Skeletal muscle satellite cell (primary cell): ENCODE results near the gene SLC22A4.

Experiments
- H3K27me3 ChIP-seq: 2 replicates; pipeline ENCODE4 v1.7.0; 2013; ENCODE audit warnings: low read length; ENCODE audit not compliant: control insufficient read depth, insufficient read depth
- H3K36me3 ChIP-seq: 2 replicates; pipeline ENCODE4 v1.7.0; 2013; ENCODE audit warnings: mild to moderate bottlenecking, control low read depth, low read length; ENCODE audit not compliant: insufficient read depth
- H3K4me1 ChIP-seq: 2 replicates; pipeline ENCODE4 v1.7.0; 2013; ENCODE audit warnings: low read length; ENCODE audit not compliant: control insufficient read depth, insufficient read depth
- H3K4me2 ChIP-seq: 2 replicates; pipeline ENCODE4 v1.7.0; 2013; ENCODE audit warnings: mild to moderate bottlenecking, low read length
- H3K4me3 ChIP-seq: 2 replicates; pipeline ENCODE4 v1.7.0; 2013; ENCODE audit warnings: low read length
- H3K9ac ChIP-seq: 2 replicates; pipeline ENCODE4 v1.7.0; 2013; ENCODE audit warnings: mild to moderate bottlenecking, low read depth, low read length, moderate library complexity
- H3K9me3 ChIP-seq: replicated peaks from 2 replicates; pipeline ENCODE4 v1.7.0; 2013; ENCODE audit warnings: mild to moderate bottlenecking, control low read depth, low read length

SLC22A4 gene

DNA sequence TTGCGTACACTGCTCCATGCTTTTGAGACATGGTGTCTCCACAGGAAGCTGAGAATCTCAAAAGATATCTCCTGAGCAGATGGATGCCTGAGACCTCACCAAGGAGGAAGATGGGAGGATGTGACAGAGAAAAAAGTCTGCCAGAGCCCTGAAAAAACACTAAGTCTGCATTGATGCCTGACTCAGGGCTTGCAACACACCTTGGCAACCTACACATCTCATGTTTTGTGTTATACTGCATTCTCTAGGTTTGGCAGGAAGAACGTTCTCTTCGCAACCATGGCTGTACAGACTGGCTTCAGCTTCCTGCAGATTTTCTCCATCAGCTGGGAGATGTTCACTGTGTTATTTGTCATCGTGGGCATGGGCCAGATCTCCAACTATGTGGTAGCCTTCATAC, 19.2 kb downstream of the SLC22A4 start:
- Histone ChIP-seq H3K4me3 (no peak overlapping the region), H3K9me3 (no peaks in the 10 kb centered on the region), H3K36me3 (peaks cover 5% of the 10 kb centered on the region), H3K27me3 (no peaks in the 10 kb centered on the region), H3K4me1 (peaks cover 21% of the 10 kb centered on the region), H3K9ac (no peak overlapping the region), H3K4me2 (no peak overlapping the region)

DNA sequence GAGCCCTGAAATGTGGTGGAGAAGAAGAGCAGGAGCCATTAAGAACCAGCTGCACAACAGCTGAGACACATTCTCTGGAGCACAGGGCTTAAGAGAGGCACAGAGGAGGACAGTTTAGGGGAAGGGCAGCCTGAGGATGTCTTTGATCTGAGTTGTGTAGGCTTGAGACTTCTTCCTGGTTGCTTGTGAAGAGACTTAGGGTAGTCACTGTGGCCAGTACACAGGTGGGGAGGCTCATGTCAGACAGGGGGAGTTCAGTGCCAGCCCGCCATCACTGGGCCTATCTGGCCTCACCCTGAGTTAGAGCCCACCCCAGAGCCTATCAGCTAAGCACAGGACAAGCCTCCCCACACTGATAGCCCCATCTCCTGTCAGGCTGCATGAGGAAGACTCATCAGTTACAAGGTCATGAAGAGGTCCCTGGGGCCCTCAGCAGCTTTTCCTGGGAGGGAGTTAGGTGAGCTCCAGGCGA, 19.8 kb downstream of the SLC22A4 start:
- Histone ChIP-seq H3K9me3 (no peaks in the 10 kb centered on the region), H3K9ac (no peak overlapping the region), H3K4me2 (no peak overlapping the region), H3K27me3 (no peaks in the 10 kb centered on the region), H3K4me3 (no peak overlapping the region), H3K36me3 (peaks cover 5% of the 10 kb centered on the region), H3K4me1 (peaks cover 26% of the 10 kb centered on the region)

DNA sequence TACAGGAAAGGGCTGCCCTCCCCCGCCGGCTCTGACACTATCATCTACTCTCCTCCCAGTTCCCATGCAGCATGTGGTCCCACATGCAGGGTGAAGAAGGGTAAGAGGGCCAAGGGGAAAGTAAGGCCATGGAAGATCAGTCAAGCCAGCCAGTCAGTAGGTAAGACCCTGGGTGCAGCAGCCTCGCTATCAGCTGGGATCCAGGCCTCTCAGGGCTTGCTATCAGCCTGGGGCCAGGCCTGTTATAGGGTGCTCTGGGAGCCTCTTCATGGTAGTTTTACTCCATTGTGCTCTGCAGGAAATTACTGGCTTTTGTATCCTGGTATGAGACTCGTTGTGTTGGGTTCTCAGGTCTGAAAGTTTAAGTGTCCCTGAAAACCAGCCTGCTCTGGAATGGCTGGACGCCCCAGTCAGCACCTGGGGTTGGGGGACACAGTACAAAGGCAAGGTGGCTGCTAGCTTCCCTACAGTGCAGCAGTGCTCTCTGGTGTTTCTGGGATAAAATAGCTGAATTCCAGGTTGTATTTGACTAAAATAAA, 21.4 kb downstream of the SLC22A4 start:
- H3K27me3 ChIP-seq = no peaks in the 10 kb centered on the region
- no peaks in the 10 kb centered on the region for H3K9me3 ChIP-seq
- H3K4me1 ChIP-seq = peaks cover 22% of the 10 kb centered on the region
- peaks cover 5% of the 10 kb centered on the region for H3K36me3 ChIP-seq
- H3K4me2 ChIP-seq = no peak overlapping the region
- no peak overlapping the region for H3K9ac ChIP-seq
- no peak overlapping the region for H3K4me3 ChIP-seq

DNA sequence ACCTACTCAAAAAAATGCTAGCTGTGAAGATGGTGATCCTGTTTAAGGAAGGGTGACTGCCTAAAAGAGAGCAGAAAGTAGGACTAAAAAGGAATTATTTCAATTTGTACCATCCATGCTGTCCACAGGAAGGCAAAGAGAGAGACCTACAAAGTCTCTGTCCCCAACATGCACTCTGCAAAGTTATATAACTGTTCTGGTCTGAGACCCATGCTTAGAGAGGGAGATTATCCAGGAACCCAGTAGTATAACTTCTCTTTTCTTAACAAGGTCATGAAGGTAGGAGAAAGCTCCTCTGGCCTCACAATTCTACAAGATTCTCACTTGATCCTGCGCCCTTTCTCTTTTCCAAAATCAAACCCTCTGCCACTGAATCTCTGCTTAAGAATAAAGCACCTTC, 25.8 kb downstream of the SLC22A4 start:
- Histone ChIP-seq H3K4me1 (peaks cover 14% of the 10 kb centered on the region), H3K27me3 (no peaks in the 10 kb centered on the region), H3K4me2 (no peak overlapping the region), H3K9me3 (no peaks in the 10 kb centered on the region), H3K4me3 (no peak overlapping the region), H3K9ac (no peak overlapping the region), H3K36me3 (no peaks in the 10 kb centered on the region)

DNA sequence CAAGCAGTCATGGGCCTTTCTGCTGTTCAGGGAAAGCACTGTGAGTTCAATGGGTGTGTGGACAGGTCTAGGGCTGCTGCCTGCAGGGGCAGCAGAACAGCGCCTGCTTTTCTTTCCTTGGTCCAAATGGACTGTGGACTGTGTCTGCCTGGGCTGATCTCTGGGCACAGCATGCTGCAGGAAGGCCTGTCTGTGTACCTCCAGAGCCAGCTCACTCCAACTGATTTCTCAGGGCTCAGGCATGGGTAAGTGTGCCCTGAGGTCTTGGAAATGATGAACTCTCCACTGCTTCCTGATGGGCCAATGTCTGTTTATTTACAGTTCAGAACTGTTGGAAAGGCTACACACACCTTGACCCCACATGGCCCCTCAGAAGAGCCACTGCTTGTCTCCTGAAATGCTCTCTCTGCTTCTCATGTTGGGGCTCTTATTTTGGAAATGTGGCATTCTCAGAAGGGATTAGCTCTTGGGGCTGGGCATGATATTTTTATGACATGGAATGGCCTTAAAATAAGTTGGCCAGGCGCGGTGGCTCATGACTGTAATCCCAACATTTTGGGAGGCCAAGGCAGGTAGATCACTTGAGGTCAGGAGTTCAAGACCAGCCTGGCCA, 27.0 kb downstream of the SLC22A4 start:
- no peak overlapping the region for H3K9ac ChIP-seq
- no peaks in the 10 kb centered on the region for H3K27me3 ChIP-seq
- H3K9me3 ChIP-seq = no peaks in the 10 kb centered on the region
- H3K4me2 ChIP-seq = no peak overlapping the region
- no peaks in the 10 kb centered on the region for H3K36me3 ChIP-seq
- peaks cover 14% of the 10 kb centered on the region for H3K4me1 ChIP-seq
- H3K4me3 ChIP-seq = no peak overlapping the region

DNA sequence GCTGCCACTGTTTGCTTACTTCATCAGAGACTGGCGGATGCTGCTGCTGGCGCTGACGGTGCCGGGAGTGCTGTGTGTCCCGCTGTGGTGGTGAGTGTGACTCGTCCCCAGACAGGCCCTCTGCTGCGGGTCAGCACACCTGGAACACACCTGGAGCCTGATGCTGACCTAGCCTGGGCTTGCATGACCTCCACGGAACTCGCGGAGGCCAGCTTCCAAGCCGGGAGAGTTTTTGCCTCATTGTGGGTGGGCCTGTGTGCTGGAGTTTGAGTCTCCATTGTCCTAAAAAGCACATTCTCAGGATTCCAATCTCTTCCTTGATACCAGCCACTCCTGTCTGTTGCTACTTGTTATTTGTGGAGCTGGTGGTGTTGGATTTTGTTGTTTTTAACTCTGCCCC, 28.1 kb downstream of the SLC22A4 start:
- Histone ChIP-seq H3K36me3 (no peaks in the 10 kb centered on the region), H3K9ac (no peak overlapping the region), H3K4me1 (peaks cover 14% of the 10 kb centered on the region), H3K4me3 (no peak overlapping the region), H3K27me3 (no peaks in the 10 kb centered on the region), H3K9me3 (no peaks in the 10 kb centered on the region), H3K4me2 (no peak overlapping the region)

DNA sequence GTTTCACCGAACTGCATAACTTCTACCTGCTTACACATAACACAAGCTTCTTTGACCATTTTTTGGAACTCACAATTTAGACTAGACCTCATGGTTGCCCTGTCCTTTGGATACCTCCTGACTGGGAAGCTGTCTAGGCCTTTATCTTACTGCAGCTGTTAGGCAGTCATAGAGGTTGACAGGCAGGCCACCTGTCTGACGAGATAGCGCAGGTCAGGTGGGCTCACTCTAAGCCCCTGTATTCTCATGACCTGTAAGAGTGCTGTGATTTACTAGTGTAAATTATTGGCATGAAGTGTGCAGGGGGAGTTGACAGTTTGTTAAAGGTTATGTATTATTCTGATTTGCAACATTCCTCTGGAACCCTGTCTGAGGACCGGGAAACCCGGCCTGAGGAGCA, 29.0 kb downstream of the SLC22A4 start:
- no peaks in the 10 kb centered on the region for H3K36me3 ChIP-seq
- H3K4me3 ChIP-seq = no peak overlapping the region
- no peaks in the 10 kb centered on the region for H3K27me3 ChIP-seq
- no peaks in the 10 kb centered on the region for H3K9me3 ChIP-seq
- peaks cover 10% of the 10 kb centered on the region for H3K4me1 ChIP-seq
- H3K4me2 ChIP-seq = no peak overlapping the region
- H3K9ac ChIP-seq = no peak overlapping the region

DNA sequence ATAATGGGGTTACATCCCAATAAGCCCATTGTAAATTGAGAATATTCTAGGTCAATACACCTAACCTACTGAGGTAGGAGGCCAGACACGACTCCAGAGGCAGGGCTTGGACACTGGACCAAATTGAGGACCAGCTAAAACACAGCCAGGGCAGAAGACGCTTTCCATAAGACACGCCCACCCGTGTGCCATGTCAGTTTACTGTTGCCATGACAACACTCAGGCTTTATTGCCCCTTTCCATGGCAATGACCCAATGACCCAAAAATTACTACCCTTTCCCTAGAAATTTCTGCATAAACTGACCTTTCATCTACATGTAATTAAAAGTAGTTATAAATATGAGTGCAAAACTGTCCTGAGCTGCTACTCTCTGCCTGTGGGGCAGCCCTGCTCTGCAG, 31.5 kb downstream of the SLC22A4 start:
- Histone ChIP-seq H3K9me3 (no peaks in the 10 kb centered on the region), H3K9ac (no peak overlapping the region), H3K4me3 (no peak overlapping the region), H3K36me3 (peaks cover 8% of the 10 kb centered on the region), H3K27me3 (no peaks in the 10 kb centered on the region), H3K4me1 (no peaks in the 10 kb centered on the region), H3K4me2 (no peak overlapping the region)

DNA sequence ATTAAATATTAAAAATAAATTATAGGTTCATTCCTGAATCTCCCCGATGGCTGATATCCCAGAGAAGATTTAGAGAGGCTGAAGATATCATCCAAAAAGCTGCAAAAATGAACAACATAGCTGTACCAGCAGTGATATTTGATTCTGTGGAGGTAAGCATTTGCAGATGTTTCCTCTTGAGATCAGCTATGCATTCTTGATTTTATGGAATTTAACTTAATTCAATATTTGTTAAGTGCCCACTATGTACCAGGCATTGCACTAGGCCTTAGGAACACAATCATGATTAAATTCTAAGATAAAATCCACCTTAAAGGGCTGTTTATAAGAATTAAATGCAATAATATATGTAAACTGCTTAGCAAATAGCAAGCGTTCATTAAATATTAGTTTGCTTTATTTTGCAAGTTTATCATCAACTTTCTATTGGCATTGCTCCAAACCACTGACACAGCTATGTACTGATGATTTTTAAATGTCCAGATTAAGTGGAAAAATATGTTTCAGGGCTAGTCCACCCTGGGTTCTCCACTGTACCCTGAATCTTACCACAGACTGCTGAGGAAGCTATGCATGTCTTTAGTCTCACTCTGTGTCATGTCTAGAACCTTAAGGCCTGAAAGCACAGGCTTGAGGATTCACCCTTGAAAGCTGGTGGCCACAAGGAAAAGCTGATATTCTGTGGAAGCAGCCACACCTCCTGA, 33.2 kb downstream of the SLC22A4 start:
- no peak overlapping the region for H3K9ac ChIP-seq
- no peaks in the 10 kb centered on the region for H3K4me1 ChIP-seq

DNA sequence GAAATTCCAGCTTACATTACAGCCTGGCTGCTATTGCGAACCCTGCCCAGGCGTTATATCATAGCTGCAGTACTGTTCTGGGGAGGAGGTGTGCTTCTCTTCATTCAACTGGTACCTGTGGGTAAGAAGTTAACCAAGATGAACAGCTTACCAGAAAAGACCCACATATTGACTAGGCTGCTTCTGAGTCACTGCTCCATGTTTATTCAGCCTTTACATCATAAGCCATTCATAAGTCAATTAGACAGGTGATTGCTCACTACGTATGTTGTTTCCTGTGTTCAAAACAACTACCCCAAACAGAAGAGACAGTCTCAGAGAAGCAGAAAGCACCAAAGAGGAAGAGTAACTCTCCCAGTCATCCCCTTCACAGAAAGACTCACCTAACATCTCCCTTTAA, 40.6 kb downstream of the SLC22A4 start:
- H3K27me3 ChIP-seq = no peaks in the 10 kb centered on the region
- H3K4me1 ChIP-seq = peaks cover 6% of the 10 kb centered on the region
- H3K9me3 ChIP-seq = no peaks in the 10 kb centered on the region
- H3K36me3 ChIP-seq = peaks cover 4% of the 10 kb centered on the region
- no peak overlapping the region for H3K4me3 ChIP-seq
- H3K9ac ChIP-seq = no peak overlapping the region
- H3K4me2 ChIP-seq = no peak overlapping the region

More for the DNA sequence above, 33.2 kb downstream of the SLC22A4 start:
- Histone ChIP-seq H3K27me3 (no peaks in the 10 kb centered on the region), H3K36me3 (peaks cover 8% of the 10 kb centered on the region), H3K9me3 (no peaks in the 10 kb centered on the region), H3K4me3 (no peak overlapping the region), H3K4me2 (no peak overlapping the region)

DNA sequence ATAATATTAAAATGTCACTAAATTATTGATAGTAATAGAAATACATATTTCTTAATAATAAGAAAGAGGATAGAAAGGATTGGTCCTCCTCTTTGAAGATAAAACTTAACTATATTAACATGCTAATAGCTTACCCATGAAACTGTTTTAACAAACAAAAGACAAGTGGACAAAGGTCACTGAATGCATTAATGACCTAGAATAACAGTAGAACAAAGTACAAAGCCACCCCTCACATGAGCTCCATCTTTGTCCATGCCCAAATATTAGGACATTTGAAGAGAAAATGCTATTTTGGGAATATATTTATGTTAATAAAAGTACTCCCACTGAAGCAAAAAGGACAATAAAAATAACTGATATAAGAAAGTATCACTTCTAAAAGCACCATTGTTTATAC, 41.2 kb downstream of the SLC22A4 start:
- H3K9me3 ChIP-seq = no peaks in the 10 kb centered on the region
- H3K9ac ChIP-seq = no peak overlapping the region
- H3K4me3 ChIP-seq = no peak overlapping the region
- H3K4me2 ChIP-seq = no peak overlapping the region
- peaks cover 6% of the 10 kb centered on the region for H3K4me1 ChIP-seq
- peaks cover 4% of the 10 kb centered on the region for H3K36me3 ChIP-seq
- no peaks in the 10 kb centered on the region for H3K27me3 ChIP-seq

DNA sequence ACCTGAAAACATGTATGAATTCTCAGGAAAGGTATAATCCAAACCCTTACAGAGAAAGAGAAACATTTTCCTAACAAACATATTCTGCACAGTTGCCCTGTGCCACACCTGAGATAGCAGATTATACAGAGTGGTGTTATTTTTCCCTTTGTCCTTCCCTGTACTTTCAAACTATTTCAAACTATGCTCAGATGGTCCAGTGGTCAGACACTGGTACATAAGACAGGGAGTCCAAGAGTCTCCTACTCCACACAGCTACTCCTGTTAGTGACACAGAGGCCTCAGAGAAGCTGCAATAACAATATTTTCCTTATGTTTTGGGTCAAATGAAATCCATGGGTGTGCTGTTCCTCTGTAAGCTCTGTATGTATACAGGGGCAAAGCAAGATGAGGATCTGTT, 45.3 kb downstream of the SLC22A4 start:
- Histone ChIP-seq H3K9ac (no peak overlapping the region), H3K27me3 (no peaks in the 10 kb centered on the region), H3K9me3 (no peaks in the 10 kb centered on the region), H3K4me2 (no peak overlapping the region), H3K36me3 (peaks cover 4% of the 10 kb centered on the region), H3K4me3 (no peak overlapping the region), H3K4me1 (peaks cover 5% of the 10 kb centered on the region)
